C4-2B (cell line): ENCODE measurements around the gene PALLD.

ENCODE experiments used
- CTCF ChIP-seq: fragments of 450-650 bp; conservative IDR thresholded peaks from 2 replicates; pipeline ENCODE4 v1.5.1; 2017; ENCODE audit warnings: mild to moderate bottlenecking
- ZFX ChIP-seq: fragments of 450-650 bp; IDR thresholded peaks from 2 replicates; pipeline ENCODE4 v1.6.1; 2017

DNA sequence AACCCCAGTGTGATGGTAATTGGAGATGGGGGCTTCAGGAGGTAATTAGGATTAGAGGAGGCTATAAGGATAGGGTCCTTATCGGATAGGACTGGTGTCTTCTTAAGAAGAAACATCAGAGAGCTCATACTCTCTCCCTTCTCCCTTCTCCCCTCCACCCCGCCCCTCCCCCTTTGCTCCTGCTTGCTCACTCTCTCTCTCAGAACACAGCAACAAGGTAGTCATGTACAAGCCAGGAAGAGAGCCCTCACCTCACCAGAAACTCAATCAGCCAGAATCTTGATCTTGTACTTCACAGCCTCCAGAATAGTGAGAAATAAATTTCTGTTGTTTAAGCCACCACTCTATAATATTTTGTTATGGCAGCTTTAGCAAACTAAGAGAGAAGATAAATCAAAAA, 21.1 kb upstream of the PALLD start:
- TF ChIP-seq CTCF (no peak), ZFX (no peak)
